NCI-H510A treated with DMSO at 0.1 percent for 48 hours (cell line): ENCODE results near the gene C2CD2.

Source experiments
- DNase-seq: peaks from one replicate; lab custom pipeline; 2025; lab: John Stamatoyannopoulos, UW

Gene C2CD2

DNA sequence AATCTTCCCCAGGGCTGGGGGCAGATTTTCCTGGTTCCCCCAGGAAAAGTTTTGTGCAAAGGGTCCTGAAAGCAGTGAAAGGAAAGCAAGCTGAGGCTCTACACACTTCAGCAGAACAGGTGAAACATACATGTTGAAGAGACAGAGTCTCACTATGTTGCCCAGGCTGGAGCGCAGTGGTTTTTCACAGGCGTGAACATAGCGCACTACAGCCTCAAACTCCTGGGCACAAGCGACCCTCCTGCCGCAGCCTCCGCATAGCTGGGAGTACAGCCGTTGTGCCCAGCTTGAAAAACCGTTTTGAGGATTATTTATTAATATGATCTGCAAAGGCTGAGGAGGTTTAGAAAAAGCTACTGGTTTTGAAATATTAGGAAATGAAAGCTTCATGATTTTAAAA is 86.5 kb downstream of the C2CD2 start:
- DNase-seq: no peak

DNA sequence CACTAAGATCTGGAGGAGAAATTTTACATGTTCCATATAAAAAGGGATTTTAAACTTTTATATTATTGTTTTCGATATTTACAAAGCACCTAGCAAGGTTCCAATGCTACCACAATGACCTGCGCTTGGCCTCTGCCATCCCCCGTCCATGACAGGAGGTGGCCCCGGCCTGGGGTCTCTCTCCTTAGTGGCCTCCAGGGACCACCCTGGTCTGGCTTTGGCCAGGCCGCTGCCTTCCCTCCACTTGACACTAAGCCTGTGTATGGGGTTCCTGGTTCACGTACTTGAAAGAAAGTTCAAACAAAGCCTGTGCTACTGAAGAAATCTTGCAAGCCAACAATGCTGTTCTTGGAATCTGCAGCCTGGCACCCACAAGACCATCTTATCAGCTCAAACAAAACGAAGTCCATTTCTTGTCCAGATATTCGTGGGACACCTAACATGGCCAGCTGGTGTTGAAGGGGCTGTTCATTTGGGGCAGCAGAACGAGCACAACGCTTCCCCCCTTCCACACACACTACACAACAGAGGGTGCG is 87.5 kb downstream of the C2CD2 start:
- DNase-seq: no peak

GRCh38 chr21:41865002-41865777 is 88.6 kb downstream of the C2CD2 start:
- DNase-seq: no peak

- DNase-seq: no peak
Measured at GRCh38 chr21:41864311-41865001, 89.4 kb downstream of the C2CD2 start.

DNA sequence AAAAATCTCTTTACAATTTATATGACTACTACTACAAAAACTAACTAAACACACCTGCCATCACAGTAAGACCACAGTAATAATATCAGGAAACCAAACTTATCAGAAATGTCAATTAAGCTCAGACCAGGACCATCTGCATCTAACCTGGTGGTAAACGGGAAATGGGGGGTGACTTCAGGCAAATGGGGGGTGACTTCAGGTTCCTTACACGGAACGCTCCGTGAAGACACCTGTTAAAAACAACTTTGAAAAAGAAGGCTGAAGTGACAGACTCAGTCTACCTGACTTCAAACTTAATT is 90.4 kb downstream of the C2CD2 start:
- no peak for DNase-seq

GRCh38 chr21:41861987-41862386 is 91.8 kb downstream of the C2CD2 start:
- DNase-seq: no peak

GRCh38 chr21:41861255-41861654 is 92.6 kb downstream of the C2CD2 start:
- DNase-seq: no peak

DNA sequence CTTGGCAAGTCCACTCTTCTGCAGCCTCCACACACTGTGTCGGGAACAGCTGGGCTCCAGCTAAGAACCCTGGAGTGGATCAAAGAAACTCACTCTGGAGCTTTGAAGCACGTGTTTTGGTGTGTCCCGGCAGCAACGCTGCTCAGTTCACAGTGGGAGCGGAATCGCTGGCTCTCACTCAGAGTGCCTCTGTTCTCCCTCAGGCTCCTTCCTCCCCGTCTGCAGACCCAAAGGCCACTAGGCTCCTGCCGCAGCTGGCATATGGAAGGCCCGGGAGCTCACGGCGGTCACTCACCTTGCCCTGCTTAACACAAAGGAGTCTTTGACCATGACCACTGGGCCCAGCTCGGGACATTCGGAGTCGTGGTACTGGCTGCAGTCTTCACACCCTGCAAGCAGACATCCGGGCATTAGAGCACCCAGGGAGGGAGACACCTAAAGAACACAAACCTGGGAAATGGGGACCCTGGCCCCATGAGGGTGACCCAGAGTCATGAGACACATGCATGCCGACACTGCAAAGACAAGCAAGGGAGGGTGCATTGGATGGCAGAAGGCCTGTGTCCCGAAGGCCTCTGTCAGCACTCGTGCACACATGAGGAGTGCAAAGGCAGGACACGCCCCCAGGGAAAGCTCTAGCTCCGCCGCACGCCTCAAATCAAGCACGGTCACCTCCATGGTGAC is 94.4 kb downstream of the C2CD2 start:
- no peak for DNase-seq

- no peak for DNase-seq
Measured at GRCh38 chr21:41858466-41859296, 95.1 kb downstream of the C2CD2 start.

DNA sequence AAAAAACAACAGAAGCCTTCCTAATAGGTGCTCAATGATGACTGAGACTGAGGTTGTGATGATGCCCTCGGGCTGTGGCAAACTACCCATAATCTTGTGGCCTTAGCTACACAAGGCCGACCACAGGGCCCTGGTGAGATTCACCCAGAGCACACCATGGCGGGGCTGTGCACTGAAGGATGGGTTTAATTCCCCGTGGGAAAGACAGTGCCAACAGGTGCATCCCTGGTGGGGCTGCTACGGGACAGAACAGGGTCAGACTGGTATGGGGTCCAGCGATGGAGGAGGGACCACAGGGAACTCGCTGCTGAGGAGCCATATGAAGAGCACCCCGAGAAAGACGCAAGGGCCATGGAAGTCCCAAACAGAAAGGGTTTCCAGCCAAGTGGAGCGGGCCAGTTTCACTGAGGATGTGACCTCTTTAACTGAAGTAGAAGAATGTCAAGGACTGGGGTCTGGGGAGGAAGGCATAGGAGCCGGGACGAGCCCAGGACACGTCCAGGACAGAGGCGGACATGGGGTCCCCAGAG is 96.0 kb downstream of the C2CD2 start:
- DNase-seq: no peak

GRCh38 chr21:41856572-41856971 is 97.2 kb downstream of the C2CD2 start:
- no peak for DNase-seq

DNA sequence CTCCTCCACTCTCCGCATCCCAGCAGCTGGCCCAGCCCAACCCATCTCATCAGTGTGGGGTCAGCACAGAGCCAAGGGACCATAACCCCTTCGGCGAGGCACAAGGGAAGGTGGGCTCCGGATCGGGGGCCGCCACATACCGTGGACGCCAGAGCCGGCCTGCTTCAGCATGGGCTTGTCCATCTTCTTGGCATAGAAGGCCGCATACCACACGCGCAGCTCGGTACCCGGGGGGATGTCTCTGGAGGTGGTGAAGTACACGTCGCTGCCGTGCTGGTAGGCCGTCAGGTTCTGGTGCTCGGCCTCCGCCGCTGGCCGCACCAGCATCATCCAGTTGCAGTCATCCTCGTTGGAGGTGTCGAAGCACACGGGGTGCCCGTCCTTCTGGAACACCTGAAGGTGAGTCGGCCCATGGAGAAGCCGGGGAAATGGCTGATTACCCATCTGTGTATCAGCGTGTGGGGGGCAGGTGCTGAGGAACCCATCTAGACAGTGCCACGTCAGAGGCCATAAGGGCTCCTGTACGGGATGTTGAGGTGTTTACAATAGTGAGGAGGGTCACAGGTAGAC is 99.3 kb downstream of the C2CD2 start:
- no peak for DNase-seq

GRCh38 chr21:41852929-41853320 is 100.9 kb downstream of the C2CD2 start:
- no peak for DNase-seq

GRCh38 chr21:41852151-41852928 is 101.5 kb downstream of the C2CD2 start:
- no peak for DNase-seq

DNA sequence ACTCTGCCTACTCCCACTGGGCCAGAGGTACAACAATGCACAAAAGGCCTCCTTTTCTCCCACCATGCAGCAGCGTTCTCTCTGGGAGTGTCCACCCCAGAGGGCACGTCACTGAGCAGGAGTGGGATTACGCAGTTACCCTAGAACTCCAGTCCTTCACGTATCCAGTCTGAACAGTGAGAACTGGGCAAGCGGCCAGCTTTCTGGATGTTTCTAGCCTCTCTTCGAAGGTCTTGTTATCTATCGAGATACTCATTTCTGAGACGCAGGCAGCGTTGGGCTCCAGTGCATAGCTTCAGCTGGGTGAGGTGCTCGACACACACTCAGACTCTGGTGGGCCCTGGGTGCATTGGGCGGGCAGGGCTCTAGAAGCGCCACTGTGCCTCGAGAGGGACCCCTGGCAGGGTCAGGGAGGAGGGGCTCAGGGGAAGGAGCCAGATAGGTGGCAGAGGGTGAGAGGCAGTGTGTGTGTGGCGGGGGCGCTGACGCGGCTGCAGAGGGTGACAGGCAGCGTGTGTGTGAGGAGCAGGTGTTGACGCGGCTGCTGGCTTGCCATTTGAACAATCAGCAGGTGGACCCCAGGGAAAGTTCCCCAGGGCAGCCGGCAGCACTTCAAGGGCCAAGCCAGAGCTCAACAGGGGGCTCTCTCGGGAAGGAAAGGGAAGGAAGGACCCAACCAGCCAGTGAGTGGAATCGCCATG is 102.6 kb downstream of the C2CD2 start:
- peak; percentile 37 for DNase-seq

DNA sequence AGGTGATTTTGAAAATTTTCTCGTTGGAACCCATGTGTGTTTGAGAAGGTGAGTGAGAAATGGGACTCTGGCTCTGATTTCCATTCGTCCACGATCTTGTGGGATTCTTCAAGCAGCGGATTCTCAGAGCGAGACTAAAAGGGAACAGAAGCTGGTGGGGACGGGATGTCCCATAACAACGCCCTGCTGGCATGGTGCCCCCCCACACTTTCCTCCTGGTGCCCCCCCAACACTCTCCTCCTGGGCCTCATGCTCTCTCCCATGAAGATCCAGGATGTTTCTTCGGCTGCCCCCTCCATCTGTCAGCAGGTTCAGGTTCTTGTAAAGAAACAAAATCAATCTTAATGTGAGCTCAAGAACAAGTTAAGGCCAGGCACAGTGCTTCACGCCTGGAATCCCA is 103.7 kb downstream of the C2CD2 start:
- DNase-seq: no peak

GRCh38 chr21:41848958-41849580 is 104.7 kb downstream of the C2CD2 start:
- DNase-seq: no peak

DNA sequence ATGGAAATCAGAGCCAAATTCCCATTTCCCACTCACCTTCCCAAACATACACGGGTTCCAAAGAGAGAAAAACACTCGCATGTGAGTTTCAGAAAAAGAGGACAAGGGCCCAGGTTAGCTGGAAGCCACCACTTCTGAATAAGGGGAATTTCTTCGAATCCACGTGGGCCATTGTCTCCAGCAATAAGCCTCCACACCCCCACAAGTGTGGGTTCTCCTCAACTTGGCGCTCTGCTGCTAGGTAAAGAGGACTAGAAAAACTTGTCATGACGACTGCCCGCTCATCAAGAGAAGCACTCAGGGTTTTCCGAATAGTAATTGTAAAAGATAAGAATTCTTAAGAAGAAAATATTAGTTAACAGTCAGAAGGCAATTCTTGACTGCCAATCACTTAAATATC is 105.3 kb downstream of the C2CD2 start:
- no peak for DNase-seq

DNA sequence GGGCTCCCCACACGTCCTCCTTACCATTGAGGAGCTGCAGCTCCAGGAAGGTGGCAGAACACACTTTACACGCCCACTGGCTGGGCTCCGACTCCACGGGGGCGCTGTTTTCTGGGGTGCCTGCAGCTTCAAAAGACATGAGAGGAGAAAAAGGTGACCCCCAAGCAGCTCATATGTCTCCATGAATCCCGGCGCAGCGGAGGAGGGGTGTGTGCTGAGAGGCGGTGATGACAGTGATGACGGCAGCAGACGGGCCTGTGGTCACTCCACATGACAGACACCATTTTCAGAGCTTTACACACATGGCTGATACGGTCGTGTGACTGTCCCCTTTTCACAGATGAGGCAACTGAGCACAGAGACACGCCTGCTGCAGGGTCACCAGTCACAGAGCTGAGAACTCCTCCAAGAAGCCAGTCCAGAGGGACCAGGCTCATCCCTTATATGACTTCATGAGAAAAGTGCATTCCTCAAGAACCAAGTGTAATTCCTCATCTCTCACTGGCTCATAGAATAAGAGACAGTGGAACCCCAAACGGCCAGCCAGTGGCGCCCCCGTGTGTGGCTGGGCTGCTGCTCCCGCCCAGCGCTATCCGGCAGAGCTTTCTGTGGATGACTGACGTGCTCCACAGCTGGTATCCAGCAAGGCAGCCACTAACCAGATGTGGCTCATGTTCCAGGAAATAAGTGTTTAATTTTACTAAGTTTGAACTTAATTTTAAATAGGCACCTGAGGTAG is 106.6 kb downstream of the C2CD2 start:
- DNase-seq: no peak
